NCI-H226 (cell line): ENCODE results near the gene RIPK3.

Experiments used
- DNase-seq: peaks from one replicate; pipeline ENCODE4 v3.0.0-alpha.2; 2015

Gene RIPK3

DNA sequence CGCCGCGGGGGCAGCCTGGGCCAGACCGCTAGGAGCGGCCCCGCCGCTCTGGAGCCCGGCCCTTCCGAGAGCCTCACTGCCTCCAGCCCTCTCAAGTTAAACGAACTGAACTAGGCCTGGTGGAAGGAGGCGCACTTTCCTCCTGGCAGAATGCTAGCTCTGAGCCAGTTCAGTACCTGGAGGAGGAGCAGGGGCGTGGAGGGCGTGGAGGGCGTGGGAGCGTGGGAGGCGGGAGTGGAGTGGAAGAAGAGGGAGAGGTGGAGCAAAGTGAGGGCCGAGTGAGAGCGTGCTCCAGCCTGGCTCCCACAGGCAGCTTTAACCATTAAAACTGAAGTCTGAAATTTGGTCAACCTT lies 23.2 kb downstream of the RIPK3 start:
- no peak for DNase-seq

DNA sequence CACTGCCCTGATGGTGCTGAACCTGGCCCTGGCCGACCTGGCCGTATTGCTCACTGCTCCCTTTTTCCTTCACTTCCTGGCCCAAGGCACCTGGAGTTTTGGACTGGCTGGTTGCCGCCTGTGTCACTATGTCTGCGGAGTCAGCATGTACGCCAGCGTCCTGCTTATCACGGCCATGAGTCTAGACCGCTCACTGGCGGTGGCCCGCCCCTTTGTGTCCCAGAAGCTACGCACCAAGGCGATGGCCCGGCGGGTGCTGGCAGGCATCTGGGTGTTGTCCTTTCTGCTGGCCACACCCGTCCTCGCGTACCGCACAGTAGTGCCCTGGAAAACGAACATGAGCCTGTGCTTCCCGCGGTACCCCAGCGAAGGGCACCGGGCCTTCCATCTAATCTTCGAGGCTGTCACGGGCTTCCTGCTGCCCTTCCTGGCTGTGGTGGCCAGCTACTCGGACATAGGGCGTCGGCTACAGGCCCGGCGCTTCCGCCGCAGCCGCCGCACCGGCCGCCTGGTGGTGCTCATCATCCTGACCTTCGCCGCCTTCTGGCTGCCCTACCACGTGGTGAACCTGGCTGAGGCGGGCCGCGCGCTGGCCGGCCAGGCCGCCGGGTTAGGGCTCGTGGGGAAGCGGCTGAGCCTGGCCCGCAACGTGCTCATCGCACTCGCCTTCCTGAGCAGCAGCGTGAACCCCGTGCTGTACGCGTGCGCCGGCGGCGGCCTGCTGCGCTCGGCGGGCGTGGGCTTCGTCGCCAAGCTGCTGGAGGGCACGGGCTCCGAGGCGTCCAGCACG lies 23.8 kb downstream of the RIPK3 start:
- DNase-seq: no peak

DNA sequence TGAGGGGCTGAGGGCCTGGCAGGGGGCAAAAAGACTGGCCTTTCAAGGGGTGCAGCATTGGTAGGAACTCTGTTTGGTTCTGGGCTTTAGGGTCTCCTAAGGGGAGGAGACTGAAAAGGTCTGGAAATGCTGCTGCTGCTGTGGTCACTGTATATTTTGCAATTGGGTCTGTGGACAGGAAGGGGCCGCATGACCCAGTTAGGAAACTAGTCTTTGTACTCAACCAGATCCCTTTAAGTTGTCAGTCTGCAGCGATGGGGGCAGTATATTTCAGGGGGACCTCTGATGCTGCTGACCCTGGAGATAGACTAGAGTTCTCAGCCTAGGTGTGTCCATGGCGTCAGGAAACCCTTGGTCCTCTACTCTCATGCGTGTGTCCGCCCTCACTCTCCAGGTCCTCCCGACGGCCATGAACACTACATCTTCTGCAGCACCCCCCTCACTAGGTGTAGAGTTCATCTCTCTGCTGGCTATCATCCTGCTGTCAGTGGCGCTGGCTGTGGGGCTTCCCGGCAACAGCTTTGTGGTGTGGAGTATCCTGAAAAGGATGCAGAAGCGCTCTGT lies 24.5 kb downstream of the RIPK3 start:
- DNase-seq: no peak

DNA sequence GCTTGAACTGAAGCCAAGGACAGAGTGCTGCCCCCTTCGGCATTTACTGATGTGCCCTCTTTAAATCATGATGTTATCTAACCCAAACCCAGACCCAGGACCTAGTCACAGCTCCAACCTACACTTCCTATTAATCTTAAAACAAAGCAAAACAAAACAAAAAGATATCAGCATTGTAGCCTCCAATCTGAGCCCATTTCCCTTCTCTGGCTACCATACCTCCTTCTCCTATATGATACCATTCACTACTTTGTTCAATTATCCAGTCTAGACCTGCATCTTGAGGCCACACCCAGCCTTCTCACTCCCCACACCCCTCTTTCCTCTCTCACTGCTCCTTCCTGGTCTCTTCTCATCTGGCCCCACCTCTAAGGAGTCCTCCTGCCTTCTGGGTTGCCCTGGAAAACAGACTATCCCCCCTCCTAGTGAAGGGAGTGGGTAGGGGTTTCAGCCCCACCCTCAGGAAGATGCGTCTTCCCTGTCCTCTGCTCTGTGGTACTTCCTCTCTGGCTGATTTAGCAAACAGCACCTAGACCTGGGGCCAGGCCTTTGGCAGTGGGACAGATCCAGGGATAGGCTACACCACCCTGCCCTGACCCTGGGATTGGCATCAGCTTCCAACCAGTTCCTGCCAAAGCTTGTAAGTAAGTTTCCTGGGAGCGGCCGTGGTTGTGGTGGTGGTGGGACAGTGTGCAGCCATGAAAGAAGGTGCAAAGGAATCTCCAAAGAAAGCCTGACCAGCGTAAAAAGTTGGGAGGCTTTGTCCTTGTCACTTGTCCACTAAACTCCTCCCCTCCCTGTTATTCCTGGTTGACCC lies 25.2 kb downstream of the RIPK3 start:
- DNase-seq: no peak

DNA sequence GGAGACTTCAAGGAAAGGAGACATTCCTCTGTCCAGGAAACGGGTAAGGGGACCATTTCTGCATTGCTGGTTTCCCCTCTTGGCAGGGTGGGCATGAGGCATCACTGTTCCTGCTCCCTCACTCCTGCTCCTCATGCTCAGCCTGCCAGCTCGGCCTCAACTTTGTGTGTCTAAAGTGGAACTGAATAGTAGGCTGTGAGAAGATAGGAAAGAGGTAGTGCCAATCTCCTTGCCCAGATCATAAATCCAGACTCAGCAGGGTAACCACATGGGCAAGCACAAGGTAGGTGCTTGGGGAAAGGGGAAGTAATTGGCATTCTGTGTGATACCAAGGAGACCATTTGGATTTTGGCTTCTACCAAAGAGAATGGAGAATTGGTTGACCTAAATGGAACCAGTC lies 25.9 kb downstream of the RIPK3 start:
- no peak for DNase-seq

DNA sequence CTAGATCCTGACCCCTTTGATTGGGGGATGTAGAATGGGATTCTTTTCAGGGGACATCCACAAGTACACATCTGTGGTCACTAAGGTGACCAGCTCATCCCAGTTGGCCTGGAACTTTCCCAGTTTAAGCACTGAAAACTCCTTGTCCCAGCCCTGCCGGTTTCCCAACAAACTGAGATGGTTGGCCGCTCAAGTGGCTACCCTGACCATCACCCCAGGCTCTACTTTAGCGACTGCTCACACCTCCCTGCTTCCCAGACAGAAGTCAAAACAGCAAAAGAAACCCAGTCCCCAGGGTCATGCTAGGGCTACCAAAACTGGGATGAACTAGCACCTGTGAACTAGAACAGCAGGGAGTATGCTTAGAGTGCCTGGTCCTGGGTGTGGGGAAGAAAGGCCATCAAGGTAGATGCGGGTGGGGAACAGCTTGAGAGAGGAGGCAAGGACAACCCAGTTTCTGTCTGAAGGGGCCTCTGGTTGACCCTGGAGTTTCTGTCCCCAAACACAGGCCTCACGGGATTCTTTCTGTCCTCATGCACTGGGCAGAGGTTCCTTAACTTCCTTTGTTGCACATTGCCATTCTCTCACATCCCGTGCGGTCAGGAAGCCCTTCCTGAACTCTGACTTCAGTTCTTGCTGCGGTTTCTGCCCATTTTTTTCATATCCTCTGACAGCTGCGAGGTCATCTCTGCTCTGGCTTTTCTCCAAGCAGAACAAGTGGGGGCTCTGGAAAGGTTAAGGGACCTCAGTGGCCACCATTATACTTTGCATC lies 26.9 kb downstream of the RIPK3 start:
- no peak for DNase-seq

DNA sequence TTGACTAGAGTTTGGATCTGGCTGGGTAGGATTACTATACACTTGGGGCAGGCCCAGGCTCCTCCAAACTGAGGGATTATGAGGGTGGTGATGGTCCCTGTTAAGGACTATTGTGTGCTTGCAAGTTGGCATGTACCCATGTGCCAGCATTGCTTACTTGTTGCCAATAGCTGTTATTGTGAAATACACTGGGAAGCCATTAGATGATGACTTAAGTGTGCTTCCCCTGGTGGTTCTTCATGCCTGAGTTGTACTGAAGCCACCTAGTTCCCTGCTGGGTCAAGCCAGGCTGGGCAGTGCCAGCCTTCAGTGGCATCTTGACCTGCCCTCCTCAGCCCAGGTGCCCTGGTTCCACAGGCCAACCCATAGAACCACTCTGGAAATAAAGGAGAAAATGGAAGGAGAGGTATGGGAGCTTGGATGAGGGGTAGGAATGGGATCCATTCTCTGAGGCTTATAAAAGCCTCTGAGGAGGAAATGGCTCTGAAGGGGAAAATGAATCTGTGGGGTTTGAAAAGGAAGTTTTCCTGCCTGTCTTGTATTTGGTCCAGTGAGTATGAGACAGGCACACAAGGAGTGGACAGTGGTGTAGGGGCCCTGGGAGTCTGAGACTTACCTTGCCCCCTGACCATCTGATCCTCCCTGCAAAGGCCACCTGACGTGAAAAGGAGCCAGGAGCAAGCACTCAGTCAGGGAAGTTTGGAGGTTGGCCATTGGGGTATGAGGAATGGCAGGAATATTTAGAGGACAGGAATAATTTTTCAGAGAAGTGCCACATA lies 27.8 kb downstream of the RIPK3 start:
- no peak for DNase-seq

DNA sequence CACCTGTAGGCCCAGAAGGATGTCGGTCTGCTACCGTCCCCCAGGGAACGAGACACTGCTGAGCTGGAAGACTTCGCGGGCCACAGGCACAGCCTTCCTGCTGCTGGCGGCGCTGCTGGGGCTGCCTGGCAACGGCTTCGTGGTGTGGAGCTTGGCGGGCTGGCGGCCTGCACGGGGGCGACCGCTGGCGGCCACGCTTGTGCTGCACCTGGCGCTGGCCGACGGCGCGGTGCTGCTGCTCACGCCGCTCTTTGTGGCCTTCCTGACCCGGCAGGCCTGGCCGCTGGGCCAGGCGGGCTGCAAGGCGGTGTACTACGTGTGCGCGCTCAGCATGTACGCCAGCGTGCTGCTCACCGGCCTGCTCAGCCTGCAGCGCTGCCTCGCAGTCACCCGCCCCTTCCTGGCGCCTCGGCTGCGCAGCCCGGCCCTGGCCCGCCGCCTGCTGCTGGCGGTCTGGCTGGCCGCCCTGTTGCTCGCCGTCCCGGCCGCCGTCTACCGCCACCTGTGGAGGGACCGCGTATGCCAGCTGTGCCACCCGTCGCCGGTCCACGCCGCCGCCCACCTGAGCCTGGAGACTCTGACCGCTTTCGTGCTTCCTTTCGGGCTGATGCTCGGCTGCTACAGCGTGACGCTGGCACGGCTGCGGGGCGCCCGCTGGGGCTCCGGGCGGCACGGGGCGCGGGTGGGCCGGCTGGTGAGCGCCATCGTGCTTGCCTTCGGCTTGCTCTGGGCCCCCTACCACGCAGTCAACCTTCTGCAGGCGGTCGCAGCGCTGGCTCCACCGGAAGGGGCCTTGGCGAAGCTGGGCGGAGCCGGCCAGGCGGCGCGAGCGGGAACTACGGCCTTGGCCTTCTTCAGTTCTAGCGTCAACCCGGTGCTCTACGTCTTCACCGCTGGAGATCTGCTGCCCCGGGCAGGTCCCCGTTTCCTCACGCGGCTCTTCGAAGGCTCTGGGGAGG lies 28.9 kb downstream of the RIPK3 start, which contains the start of gene LTB4R:
Gene LTB4R, plus strand, starts transcription at position 857 of the 959 bp plus-strand sequence. CDS start 4,150 bp downstream, outside the sequence.
- DNase-seq: no peak

DNA sequence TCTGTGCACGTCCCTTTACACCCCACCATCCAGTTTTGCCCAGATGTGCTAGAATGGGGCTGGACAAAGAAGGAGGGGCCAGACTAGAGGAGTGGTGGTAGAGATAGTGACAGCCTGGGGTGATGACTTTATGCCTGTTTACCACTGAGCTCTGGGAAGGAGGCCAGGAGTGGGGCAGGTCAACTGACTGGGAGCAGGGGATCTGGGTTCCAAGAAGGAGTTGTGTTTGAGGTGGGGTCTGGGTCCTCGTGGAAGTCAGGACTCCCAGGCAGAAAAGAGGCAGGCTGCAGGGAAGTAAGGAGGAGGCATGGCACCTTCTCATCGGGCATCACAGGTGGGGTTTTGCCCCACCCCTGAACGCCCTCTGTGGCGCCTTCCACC lies 29.5 kb downstream of the RIPK3 start:
- no peak for DNase-seq

DNA sequence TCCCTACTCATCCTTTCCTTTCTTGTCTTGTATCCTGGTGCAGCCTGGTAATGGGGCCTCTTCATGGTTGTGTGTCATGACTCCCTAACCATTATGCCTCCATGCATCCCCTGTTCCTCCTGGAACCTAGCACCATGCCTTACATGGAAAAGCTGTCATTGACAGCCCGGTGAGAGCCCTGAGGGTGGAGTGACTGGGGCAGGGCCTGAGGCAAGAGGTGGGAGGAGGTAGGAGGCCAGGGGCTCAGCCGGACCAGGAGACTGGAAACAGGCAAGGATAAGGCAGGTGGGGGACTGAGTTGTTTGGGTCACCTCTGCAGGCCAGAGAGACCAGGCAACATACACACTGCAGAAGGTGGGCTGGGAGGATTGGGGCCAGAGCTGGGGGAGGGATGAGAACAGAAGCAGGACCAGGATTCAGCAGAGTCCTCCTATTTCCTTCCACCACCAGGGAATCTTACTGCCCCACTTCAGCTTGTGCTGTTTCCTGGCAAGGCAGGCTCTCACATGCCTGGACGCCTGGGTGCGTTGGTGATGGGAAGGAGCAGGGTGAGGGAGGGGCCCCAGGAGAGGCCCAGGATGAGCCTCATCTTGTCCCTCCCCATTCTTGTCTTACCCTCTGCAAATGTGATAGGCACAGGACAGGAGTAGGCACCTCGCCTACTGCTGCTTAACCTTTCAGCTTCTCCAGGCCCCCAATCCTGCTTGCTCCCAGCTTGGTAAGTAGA lies 30.1 kb downstream of the RIPK3 start, which contains the start of gene LTB4R2:
Gene LTB4R2, plus strand, starts transcription at position 603 of the 727 bp plus-strand sequence. CDS start 525 bp downstream, outside the sequence.
- DNase-seq: no peak

DNA sequence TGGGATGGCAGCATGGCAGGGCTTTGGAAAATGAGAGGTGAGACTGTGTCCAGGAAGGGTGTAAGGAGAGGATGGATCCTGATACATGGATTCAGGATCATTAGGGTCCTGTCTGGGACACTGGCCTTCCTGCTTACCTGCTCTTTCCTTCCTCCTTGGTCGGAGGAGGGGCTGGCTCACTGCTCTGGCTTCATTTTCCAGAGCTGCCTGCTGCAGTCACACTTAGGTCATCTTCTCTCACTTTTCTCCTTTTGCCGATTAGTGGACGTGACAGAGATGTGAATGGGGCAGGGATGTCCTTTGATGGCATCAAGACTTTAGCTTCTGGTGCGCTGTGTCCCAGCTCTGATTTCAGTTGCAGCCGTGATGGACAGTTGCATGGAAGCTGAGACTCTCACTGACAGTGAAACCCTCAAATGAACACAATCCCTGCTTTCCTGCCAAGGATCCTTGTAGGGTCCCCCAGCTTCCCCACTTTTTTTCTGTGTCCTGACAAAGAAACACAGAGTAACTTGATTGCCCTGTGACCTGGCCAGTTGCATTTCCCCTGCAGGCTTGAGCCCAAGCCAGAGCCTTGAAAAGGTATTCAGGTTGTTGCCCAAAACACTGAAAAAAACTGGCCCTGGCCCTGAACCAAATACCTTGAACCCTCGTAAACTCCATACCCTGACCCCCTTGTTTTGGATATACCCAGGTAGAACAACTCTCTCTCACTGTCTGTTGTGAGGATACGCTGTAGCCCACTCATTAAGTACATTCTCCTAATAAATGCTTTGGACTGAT lies 31.3 kb downstream of the RIPK3 start:
- no peak for DNase-seq

DNA sequence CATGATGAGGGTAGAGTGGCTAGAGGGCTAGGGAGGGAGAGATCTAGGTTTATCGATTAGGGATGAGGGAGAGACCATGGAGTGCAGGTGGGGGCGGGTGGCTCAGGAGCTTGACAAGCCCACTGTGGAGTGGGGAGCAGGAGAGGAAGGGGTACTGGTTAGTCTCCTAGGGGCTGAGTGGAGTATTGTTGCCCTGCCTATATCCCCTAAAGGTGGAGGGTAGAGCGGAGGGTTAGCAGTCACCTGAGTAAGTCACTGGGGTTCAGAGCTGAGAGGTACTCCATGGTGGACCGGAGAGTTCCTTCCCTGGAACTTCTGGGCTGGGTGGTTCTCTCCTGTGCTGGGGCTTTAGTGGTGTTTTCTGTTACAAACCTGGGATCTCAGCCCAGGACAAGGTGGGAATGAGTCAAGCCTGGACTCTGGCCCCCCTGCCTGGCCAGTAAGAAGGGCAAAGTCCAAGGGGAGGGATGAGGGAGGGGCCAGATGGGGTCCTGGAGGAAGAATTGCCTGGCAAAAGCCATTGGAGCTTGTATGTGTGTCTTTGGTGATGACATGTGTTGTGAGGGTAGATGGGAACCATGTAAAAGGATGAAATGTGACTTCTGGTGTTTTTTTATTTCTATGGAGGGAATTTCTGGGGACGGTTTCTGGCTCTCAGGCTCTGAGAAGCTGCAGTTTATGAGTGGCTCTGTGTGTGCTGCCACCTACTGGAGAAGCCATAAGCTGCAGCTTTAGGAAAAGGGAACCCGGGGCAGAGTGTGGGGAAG lies 32.0 kb downstream of the RIPK3 start, which contains the start of gene CIDEB:
Gene CIDEB, minus strand, starts transcription at position 403 of the 767 bp plus-strand sequence. Its CDS starts 119 bp downstream, at position 284.
- DNase-seq: peak; percentile 26

DNA sequence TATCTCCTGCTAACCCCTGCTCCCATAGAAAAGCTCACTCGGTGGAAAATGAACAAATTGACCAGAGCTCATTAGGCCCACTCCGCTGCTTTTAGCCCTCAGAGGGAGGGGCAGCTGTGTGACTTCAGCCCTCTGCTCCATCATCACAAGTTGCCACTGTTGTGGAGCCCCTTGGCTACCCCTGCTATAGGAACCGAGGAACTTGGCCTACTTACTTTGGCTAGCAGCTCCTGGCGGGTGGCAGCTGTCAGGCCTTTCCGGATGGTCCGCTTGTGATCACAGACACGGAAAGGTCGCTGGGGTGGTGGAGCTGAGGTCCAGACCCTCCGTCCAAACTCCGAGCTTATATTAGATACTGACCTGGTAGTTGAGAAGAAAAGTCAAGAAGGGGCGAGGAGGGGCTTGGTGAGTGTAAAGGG lies 32.6 kb downstream of the RIPK3 start:
- no peak for DNase-seq

DNA sequence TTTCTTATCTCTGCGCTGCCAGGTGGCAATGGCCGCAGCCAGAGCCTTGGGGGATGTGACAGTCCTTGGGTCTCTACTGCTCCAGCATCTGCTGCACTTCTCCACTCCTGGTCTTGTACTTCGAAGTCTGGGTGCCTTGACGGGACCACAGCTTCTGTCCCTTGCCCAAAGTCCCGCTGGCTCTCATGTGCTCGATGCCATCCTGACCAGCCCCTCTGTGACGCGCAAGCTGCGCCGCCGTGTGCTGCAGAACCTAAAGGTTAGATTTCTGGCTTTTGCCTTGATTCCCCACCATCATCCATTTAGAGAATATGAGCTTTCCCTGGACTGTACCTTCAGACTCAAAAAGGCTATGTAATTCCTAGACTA lies 35.8 kb downstream of the RIPK3 start:
- DNase-seq: no peak

DNA sequence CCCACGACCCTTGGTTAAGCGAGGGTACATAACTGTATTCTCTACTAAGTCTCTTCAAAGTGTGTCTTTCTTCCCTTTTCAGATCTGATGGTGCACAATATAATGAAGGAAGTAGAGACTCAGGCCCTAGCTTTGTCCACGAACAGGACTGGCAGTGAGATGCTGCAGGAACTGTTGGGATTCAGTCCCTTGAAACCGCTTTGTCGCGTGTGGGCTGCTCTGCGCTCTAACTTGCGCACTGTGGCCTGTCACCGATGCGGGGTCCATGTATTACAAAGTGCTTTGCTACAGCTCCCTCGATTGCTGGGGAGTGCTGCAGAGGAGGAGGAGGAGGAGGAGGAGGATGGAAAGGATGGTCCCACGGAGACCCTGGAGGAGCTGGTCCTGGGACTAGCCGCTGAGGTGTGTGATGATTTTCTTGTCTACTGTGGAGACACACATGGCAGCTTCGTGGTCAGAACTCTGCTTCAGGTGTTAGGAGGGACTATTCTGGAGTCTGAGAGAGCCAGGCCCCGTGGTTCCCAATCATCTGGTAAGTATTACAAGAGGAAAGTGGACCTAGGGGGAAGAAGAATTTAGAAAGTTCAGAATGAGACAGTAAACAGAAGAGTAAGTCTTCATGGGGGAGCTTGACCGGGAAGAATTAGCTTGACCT lies 39.3 kb downstream of the RIPK3 start:
- DNase-seq: no peak

DNA sequence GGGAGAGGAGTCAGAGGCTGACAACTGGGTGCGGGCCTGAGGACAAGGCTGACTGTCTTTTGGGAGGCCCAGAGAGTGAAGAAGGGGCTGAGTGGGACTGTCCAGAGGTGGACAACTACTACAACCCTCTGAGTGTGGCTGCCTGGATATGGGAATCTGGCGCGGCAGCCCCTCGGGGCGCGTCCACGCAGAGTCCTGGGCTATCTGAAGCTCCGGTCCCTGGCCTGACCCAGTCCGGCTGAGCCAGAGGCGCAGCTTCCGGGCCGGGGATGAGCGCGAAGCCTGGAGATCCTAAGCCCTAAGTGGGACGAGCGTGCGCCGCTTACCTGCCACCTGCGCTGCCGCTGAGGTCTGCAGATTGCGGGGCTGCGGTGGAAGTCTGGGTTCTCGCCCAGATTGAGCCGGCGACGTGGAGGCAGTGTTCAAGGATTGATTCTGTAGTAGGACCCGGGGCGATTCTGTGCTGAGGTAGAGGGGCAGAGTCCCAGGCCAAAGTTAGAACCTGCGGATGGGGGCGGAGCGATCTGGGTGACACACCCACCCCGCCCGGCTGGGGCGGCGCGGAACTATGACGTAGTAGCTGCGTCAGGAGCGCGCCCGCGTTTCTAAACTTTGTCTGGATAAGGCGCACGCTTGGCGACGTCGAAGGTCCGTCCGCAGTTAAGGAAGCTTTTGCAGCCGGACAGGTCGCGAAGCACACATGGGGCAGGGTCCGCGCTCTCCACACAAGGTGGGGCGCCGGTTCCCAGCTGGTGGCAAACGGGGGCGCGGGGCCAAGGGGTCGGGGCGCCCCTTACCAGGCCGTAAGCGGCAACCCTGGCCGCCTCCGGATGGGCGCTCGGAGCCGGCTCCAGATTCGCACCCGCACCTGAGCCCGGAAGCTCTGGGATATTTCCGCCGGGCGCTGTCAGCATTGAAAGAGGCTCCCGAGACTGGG lies 40.3 kb downstream of the RIPK3 start, which contains the start of the genes DHRS1 and NOP9:
Gene DHRS1, minus strand, starts transcription at position 526 of the 937 bp plus-strand sequence. CDS start 674 bp downstream, outside the sequence.
Gene NOP9, plus strand, starts transcription at position 596 of the 937 bp plus-strand sequence. Its CDS starts 105 bp downstream, at position 701.
- peak; percentile 86 for DNase-seq
